ENCODE measurements around the gene ZFP14. TPM values are rescaled to one million over a fixed set of nuclear protein-coding genes. Genes with fewer than 3 reads are reported as not detected.

The ZFP14 gene
- total RNA-seq, 1 donor from 2014 or later, result 1.6 TPM

DNA sequence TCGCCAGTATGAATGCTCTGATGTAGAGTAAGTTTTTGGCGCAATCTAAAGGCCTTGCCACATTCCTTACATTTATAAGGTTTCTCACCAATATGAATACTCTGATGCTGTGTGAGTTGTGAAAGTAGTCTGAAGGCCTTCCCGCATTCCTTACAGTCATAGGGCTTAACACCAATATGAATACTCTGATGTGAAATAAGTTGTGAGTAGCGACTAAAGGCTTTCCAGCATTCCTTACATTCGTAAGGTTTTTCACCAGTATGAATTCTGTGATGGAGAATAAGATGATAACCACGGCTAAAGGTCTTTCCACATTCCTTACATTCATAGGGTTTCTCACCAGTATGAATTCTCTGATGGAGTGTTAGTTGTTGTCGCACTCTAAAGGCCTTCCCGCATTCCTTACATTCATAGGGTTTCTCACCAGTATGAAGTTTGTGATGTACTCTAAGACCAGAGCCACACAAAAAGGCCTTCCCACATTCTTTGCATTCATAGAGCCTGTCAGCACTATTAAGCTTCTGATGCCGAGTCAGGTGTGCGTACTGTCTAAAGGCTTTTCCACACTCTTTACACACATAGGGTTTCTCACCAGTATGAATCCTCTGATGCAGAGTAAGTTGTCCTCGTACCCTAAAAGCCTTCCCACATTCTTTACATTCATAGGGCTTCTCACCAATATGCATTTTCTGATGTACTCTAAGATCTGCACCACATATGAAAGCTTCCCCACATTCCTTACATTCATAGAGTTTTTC lies 14.1 kb upstream of the ZFP14 start:
- DNase-seq (ENCODE audit: low read depth), result no peak
- TF ChIP-seq, protein P1, sequence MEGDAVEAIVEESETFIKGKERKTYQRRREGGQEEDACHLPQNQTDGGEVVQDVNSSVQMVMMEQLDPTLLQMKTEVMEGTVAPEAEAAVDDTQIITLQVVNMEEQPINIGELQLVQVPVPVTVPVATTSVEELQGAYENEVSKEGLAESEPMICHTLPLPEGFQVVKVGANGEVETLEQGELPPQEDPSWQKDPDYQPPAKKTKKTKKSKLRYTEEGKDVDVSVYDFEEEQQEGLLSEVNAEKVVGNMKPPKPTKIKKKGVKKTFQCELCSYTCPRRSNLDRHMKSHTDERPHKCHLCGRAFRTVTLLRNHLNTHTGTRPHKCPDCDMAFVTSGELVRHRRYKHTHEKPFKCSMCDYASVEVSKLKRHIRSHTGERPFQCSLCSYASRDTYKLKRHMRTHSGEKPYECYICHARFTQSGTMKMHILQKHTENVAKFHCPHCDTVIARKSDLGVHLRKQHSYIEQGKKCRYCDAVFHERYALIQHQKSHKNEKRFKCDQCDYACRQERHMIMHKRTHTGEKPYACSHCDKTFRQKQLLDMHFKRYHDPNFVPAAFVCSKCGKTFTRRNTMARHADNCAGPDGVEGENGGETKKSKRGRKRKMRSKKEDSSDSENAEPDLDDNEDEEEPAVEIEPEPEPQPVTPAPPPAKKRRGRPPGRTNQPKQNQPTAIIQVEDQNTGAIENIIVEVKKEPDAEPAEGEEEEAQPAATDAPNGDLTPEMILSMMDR (IDR thresholded peaks at IDR 0.05; ENCODE audit: insufficient read depth, low read length, severe bottlenecking), result no peak
- Histone ChIP-seq H3K36me3 (ENCODE audit: control insufficient read depth, insufficient read depth, low read length) (no peaks in the 10 kb centered on the region), H3K27me3 (ENCODE audit: control insufficient read depth, insufficient read depth, low read length) (no peaks in the 10 kb centered on the region), H3K4me3 (ENCODE audit: low read depth, low read length) (no peak overlapping the region)
- FAIRE-seq, result no peak

DNA sequence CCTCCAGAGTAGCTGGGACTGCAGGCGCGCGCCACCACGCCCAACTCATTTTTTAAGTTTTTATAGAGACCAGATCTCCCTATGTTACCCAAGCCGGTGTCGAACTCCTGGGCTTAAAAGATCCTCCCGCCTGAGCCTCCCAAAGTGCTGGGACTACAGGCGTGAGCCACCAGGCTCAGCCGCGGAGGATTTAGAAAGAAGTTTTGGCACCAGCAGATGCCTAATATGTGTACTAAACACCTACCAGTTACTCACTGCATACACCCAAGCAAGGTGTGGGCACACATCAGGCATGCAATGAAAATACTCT lies 464 bp upstream of the ZFP14 start:
- FAIRE-seq (no peak), DNase-seq (ENCODE audit: low read depth) (no peak)
- H3K36me3 ChIP-seq (ENCODE audit: control insufficient read depth, insufficient read depth, low read length), result no peaks in the 10 kb centered on the region
- TF ChIP-seq, protein P1 (IDR thresholded peaks at IDR 0.05; ENCODE audit: insufficient read depth, low read length, severe bottlenecking), result no peak
- H3K4me3 ChIP-seq (ENCODE audit: low read depth, low read length), result peak overlapping the region; percentile 69
- H3K27me3 ChIP-seq (ENCODE audit: control insufficient read depth, insufficient read depth, low read length), result no peaks in the 10 kb centered on the region

DNA sequence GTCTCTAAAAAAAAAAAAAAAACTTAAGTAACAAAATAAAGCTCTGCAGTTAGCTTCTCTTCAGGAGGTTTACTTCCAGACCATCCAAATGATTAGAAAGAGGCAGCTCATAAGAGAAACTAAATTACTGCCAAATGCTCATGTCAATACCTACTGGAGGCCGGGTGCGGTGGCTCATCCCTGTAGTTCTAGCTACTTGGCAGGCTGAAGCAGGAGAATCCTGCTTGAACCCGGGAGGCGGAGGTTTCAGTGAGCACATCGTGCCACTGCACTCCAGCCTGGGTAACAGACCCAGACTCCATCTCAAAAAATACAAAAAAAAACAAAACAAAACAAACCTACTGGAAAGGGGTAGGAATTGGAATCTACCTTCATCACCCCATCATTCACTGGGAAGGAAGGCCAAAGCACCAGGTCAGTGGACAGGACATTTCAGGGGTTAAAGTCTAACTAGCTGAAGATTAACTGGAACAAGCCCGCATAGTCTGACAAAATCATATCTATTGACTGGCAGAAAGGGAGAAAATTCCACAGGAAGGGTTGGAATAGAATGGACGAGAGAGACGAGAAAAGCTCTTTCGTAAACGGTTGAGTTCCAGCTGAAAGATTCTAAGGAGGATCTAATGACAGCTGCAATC lies 1.3 kb downstream of the ZFP14 start:
- no peaks in the 10 kb centered on the region for H3K36me3 ChIP-seq (ENCODE audit: control insufficient read depth, insufficient read depth, low read length)
- H3K27me3 ChIP-seq (ENCODE audit: control insufficient read depth, insufficient read depth, low read length), result no peaks in the 10 kb centered on the region
- TF ChIP-seq, protein P1 (IDR thresholded peaks at IDR 0.05; ENCODE audit: insufficient read depth, low read length, severe bottlenecking), result no peak
- FAIRE-seq (no peak), DNase-seq (ENCODE audit: low read depth) (no peak)
- no peak overlapping the region for H3K4me3 ChIP-seq (ENCODE audit: low read depth, low read length)

DNA sequence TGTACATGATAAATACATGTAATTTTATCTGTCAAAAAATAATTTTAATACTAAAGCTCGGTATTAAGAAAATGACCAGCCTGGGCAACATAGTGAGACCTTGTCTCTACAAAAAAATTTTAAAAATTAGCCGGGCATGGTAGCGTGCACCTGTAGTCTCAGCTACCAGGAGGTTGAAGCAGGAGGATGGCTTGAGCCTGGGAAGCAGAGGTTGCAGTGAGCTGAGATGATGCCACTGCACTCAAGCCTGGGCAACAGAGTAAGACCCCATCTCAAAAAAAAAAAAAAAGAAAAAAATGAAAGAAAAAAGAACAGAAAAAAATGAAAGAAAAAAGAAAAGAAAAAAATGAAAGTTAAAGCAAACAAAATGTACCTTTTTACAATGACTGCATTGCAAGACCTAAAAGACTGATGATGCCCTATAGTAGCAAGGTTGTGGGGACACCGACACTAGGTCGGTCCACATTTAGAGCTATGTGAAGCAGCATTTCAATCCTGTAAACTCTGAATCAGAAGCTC lies 5.3 kb downstream of the ZFP14 start:
- Histone ChIP-seq H3K36me3 (ENCODE audit: control insufficient read depth, insufficient read depth, low read length) (no peaks in the 10 kb centered on the region), H3K27me3 (ENCODE audit: control insufficient read depth, insufficient read depth, low read length) (no peaks in the 10 kb centered on the region), H3K4me3 (ENCODE audit: low read depth, low read length) (no peak overlapping the region)
- TF ChIP-seq, protein P1 (IDR thresholded peaks at IDR 0.05; ENCODE audit: insufficient read depth, low read length, severe bottlenecking), result no peak
- no peak for FAIRE-seq
- DNase-seq (ENCODE audit: low read depth), result no peak

DNA sequence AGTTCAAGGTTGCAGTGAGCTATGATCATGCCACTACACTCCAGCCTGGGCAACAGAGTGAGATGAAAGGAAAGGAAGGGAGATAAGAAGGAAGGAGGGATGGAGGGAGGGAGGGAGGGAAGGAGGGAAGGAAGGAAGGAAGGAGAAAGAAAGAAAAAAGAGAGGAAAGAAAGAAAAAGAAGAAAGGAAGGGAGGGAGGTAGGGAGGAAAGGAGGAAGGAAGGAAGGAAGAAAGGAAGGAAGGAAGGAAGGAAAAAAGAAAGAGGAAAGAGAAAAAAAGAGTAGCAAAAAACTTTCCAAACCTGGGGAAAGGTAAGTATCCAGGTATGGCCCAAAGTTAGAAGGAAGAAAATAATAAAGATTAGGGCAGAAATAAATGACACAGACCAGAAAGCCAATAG lies 7.1 kb downstream of the ZFP14 start:
- Histone ChIP-seq H3K36me3 (ENCODE audit: control insufficient read depth, insufficient read depth, low read length) (no peaks in the 10 kb centered on the region), H3K4me3 (ENCODE audit: low read depth, low read length) (no peak overlapping the region), H3K27me3 (ENCODE audit: control insufficient read depth, insufficient read depth, low read length) (no peaks in the 10 kb centered on the region)
- DNase-seq (ENCODE audit: low read depth) (no peak), FAIRE-seq (no peak)
- TF ChIP-seq, protein P1 (IDR thresholded peaks at IDR 0.05; ENCODE audit: insufficient read depth, low read length, severe bottlenecking), result no peak

Data from bronchial epithelial cell (primary cell).